Measurements from ENCODE around the gene FCAR.

Gene FCAR

GRCh38 chr19:54883228-54883627, 9.2 kb downstream of the FCAR start:
- no peak overlapping the region for H3K27ac ChIP-seq (replicated peaks; ENCODE audit: low read length)
- H3K4me1 ChIP-seq (ENCODE audit: control insufficient read depth in 2 of 2, insufficient read depth in 1 of 2, low read depth in 1 of 2, low read length in 2 of 2): no peaks in the 10 kb centered on the region
- no peak overlapping the region for H4K8ac ChIP-seq (ENCODE audit: low read depth, low read length)
- no peaks in the 10 kb centered on the region for H3K36me3 ChIP-seq (replicated peaks in 1 of 2; ENCODE audit: control insufficient read depth in 2 of 2, insufficient read depth in 2 of 2, low read length in 2 of 2)
- H3K79me1 ChIP-seq (ENCODE audit: low read depth, low read length): peaks cover 2% of the 10 kb centered on the region
- H3K4me3 ChIP-seq (ENCODE audit: low read length in 2 of 2): no peak overlapping the region
- no peak overlapping the region for H4K91ac ChIP-seq (ENCODE audit: low read depth, low read length, poor library complexity)
- peaks cover 0 to 2% of the 10 kb centered on the region in 2 donors for H3K9me3 ChIP-seq (replicated peaks in 1 of 2; ENCODE audit: control insufficient read depth in 2 of 2, insufficient read depth in 1 of 2, low read depth in 1 of 2, low read length in 2 of 2)
- peak overlapping the region; percentile 46 for H2AK5ac ChIP-seq (ENCODE audit: low read depth, low read length)
- H2BK12ac ChIP-seq (ENCODE audit: low read length): no peak overlapping the region
- no peak overlapping the region for H3K4ac ChIP-seq (ENCODE audit: low read length)
- no peak for DNase-seq (ENCODE audit: low spot score)
- peak overlapping the region; percentile 20 for H3K23ac ChIP-seq (ENCODE audit: low read depth, low read length, poor library complexity)
- no peak overlapping the region for H2AFZ ChIP-seq (ENCODE audit: low read length)
- H2BK5ac ChIP-seq (ENCODE audit: low read length): peak overlapping the region; percentile 24
- H3K27me3 ChIP-seq (ENCODE audit: control insufficient read depth in 3 of 3, insufficient read depth in 3 of 3, low read depth in 1 of 3, low read length in 3 of 3): peaks cover 0 to 7% (median 2%) of the 10 kb centered on the region in 3 experiments
- H2BK15ac ChIP-seq (ENCODE audit: low read length): peak overlapping the region; percentile 67
- peak overlapping the region; percentile 77 for H3K9ac ChIP-seq (ENCODE audit: low read depth, low read length, poor library complexity)
- peak overlapping the region; percentile 71 for H3K14ac ChIP-seq (ENCODE audit: low read length)
- H2BK120ac ChIP-seq (ENCODE audit: low read depth, low read length): no peak overlapping the region
- H3K4me2 ChIP-seq (ENCODE audit: insufficient read depth, low read length, poor library complexity, severe bottlenecking): no peak overlapping the region
- no CpG with 5 or more reads among the region's 9 CpGs for WGBS, 2 donors (ENCODE audit: extremely low coverage in 2 of 2, insufficient read length in 2 of 2, insufficient replicate concordance in 1 of 2)
- peak overlapping the region; percentile 76 for H3K18ac ChIP-seq (ENCODE audit: low read length)

- Histone ChIP-seq H3K4me1 (ENCODE audit: control insufficient read depth in 2 of 2, insufficient read depth in 1 of 2, low read depth in 1 of 2, low read length in 2 of 2) (no peaks in the 10 kb centered on the region), H3K27ac (replicated peaks; ENCODE audit: low read length) (no peak overlapping the region), H4K91ac (ENCODE audit: low read depth, low read length, poor library complexity) (no peak overlapping the region)
Measured at GRCh38 chr19:54888239-54888638, 14.2 kb downstream of the FCAR start.

GRCh38 chr19:54889566-54889965, 15.5 kb downstream of the FCAR start:
- no CpG with 5 or more reads among the region's 11 CpGs for WGBS, 2 donors (ENCODE audit: extremely low coverage in 2 of 2, insufficient read length in 2 of 2, insufficient replicate concordance in 1 of 2)
- H2BK5ac ChIP-seq (ENCODE audit: low read length): no peak overlapping the region
- H2AFZ ChIP-seq (ENCODE audit: low read length): no peak overlapping the region
- no peak overlapping the region for H3K23ac ChIP-seq (ENCODE audit: low read depth, low read length, poor library complexity)
- no peak overlapping the region for H2BK15ac ChIP-seq (ENCODE audit: low read length)
- no peak overlapping the region for H3K4me3 ChIP-seq (ENCODE audit: low read length in 2 of 2)
- H3K9me3 ChIP-seq (replicated peaks in 1 of 2; ENCODE audit: control insufficient read depth in 2 of 2, insufficient read depth in 1 of 2, low read depth in 1 of 2, low read length in 2 of 2): no peaks in the 10 kb centered on the region
- no peak overlapping the region for H4K8ac ChIP-seq (ENCODE audit: low read depth, low read length)
- no peak overlapping the region for H3K9ac ChIP-seq (ENCODE audit: low read depth, low read length, poor library complexity)
- no peak for DNase-seq (ENCODE audit: low spot score)
- H2AK5ac ChIP-seq (ENCODE audit: low read depth, low read length): peak overlapping the region; percentile 47
- peaks cover 0 to 2% (median 1%) of the 10 kb centered on the region in 3 experiments for H3K27me3 ChIP-seq (ENCODE audit: control insufficient read depth in 3 of 3, insufficient read depth in 3 of 3, low read depth in 1 of 3, low read length in 3 of 3)
- no peak overlapping the region for H3K4ac ChIP-seq (ENCODE audit: low read length)
- H4K91ac ChIP-seq (ENCODE audit: low read depth, low read length, poor library complexity): no peak overlapping the region
- no peak overlapping the region for H2BK12ac ChIP-seq (ENCODE audit: low read length)
- H3K27ac ChIP-seq (replicated peaks; ENCODE audit: low read length): no peak overlapping the region
- H3K4me2 ChIP-seq (ENCODE audit: insufficient read depth, low read length, poor library complexity, severe bottlenecking): no peak overlapping the region
- no peaks in the 10 kb centered on the region for H3K4me1 ChIP-seq (ENCODE audit: control insufficient read depth in 2 of 2, insufficient read depth in 1 of 2, low read depth in 1 of 2, low read length in 2 of 2)
- peak overlapping the region; percentile 45 for H3K18ac ChIP-seq (ENCODE audit: low read length)
- no peak overlapping the region for H2BK120ac ChIP-seq (ENCODE audit: low read depth, low read length)
- H3K36me3 ChIP-seq (replicated peaks in 1 of 2; ENCODE audit: control insufficient read depth in 2 of 2, insufficient read depth in 2 of 2, low read length in 2 of 2): no peaks in the 10 kb centered on the region
- no peak overlapping the region for H3K14ac ChIP-seq (ENCODE audit: low read length)
- H3K79me1 ChIP-seq (ENCODE audit: low read depth, low read length): no peaks in the 10 kb centered on the region

More at GRCh38 chr19:54888239-54888638, 14.2 kb downstream of the FCAR start:
- Histone ChIP-seq H3K36me3 (replicated peaks in 1 of 2; ENCODE audit: control insufficient read depth in 2 of 2, insufficient read depth in 2 of 2, low read length in 2 of 2) (no peaks in the 10 kb centered on the region), H2BK5ac (ENCODE audit: low read length) (no peak overlapping the region), H2BK120ac (ENCODE audit: low read depth, low read length) (no peak overlapping the region), H3K4me2 (ENCODE audit: insufficient read depth, low read length, poor library complexity, severe bottlenecking) (no peak overlapping the region), H3K9ac (ENCODE audit: low read depth, low read length, poor library complexity) (no peak overlapping the region), H3K9me3 (replicated peaks in 1 of 2; ENCODE audit: control insufficient read depth in 2 of 2, insufficient read depth in 1 of 2, low read depth in 1 of 2, low read length in 2 of 2) (peaks cover 0 to 2% of the 10 kb centered on the region in 2 donors), H2BK12ac (ENCODE audit: low read length) (no peak overlapping the region), H3K23ac (ENCODE audit: low read depth, low read length, poor library complexity) (no peak overlapping the region), H3K18ac (ENCODE audit: low read length) (no peak overlapping the region), H3K4ac (ENCODE audit: low read length) (no peak overlapping the region), H2BK15ac (ENCODE audit: low read length) (no peak overlapping the region), H3K14ac (ENCODE audit: low read length) (no peak overlapping the region), H2AFZ (ENCODE audit: low read length) (no peak overlapping the region), H4K8ac (ENCODE audit: low read depth, low read length) (no peak overlapping the region), H3K4me3 (ENCODE audit: low read length in 2 of 2) (no peak overlapping the region), H2AK5ac (ENCODE audit: low read depth, low read length) (no peak overlapping the region), H3K79me1 (ENCODE audit: low read depth, low read length) (peaks cover 2% of the 10 kb centered on the region), H3K27me3 (ENCODE audit: control insufficient read depth in 3 of 3, insufficient read depth in 3 of 3, low read depth in 1 of 3, low read length in 3 of 3) (peaks cover 0 to 1% (median under 1%) of the 10 kb centered on the region in 3 experiments)
- WGBS, 2 donors (ENCODE audit: extremely low coverage in 2 of 2, insufficient read length in 2 of 2, insufficient replicate concordance in 1 of 2): no CpG with 5 or more reads among the region's 10 CpGs
- DNase-seq (ENCODE audit: low spot score): no peak

DNA sequence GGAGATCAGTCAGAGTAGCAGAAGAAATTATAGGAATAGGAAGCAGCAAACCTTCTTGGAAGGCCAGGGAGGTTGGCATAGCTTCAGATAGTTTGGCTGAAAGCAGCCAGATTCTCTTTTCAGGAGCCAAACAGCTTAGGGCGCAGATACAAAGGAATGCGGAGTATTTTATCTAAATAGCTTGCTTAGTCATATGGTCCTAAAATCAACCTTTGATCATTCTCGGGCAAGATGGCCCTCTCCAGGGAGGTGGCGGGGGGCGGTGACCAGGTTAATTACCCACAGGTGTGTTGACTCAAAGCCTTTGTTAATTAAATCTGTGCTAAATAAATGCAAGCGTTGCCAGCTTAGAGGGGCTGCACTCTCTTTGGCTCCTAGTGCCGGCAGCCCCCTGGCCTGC, 19.4 kb downstream of the FCAR start:
- Histone ChIP-seq H3K4ac (ENCODE audit: low read length) (no peak overlapping the region), H3K4me1 (ENCODE audit: control insufficient read depth in 2 of 2, insufficient read depth in 1 of 2, low read depth in 1 of 2, low read length in 2 of 2) (no peaks in the 10 kb centered on the region), H3K9ac (ENCODE audit: low read depth, low read length, poor library complexity) (no peak overlapping the region), H3K9me3 (replicated peaks in 1 of 2; ENCODE audit: control insufficient read depth in 2 of 2, insufficient read depth in 1 of 2, low read depth in 1 of 2, low read length in 2 of 2) (no peaks in the 10 kb centered on the region), H3K36me3 (replicated peaks in 1 of 2; ENCODE audit: control insufficient read depth in 2 of 2, insufficient read depth in 2 of 2, low read length in 2 of 2) (no peaks in the 10 kb centered on the region), H2BK15ac (ENCODE audit: low read length) (no peak overlapping the region), H2AK5ac (ENCODE audit: low read depth, low read length) (no peak overlapping the region), H2BK120ac (ENCODE audit: low read depth, low read length) (no peak overlapping the region), H3K79me1 (ENCODE audit: low read depth, low read length) (no peaks in the 10 kb centered on the region), H3K27me3 (ENCODE audit: control insufficient read depth in 3 of 3, insufficient read depth in 3 of 3, low read depth in 1 of 3, low read length in 3 of 3) (peaks cover 0 to 6% (median 1%) of the 10 kb centered on the region in 3 experiments), H3K14ac (ENCODE audit: low read length) (no peak overlapping the region), H3K23ac (ENCODE audit: low read depth, low read length, poor library complexity) (no peak overlapping the region), H3K4me3 (ENCODE audit: low read length in 2 of 2) (no peak overlapping the region), H2BK5ac (ENCODE audit: low read length) (no peak overlapping the region), H3K4me2 (ENCODE audit: insufficient read depth, low read length, poor library complexity, severe bottlenecking) (no peak overlapping the region), H3K18ac (ENCODE audit: low read length) (no peak overlapping the region), H3K27ac (replicated peaks; ENCODE audit: low read length) (no peak overlapping the region), H2AFZ (ENCODE audit: low read length) (no peak overlapping the region), H4K8ac (ENCODE audit: low read depth, low read length) (no peak overlapping the region), H4K91ac (ENCODE audit: low read depth, low read length, poor library complexity) (no peak overlapping the region), H2BK12ac (ENCODE audit: low read length) (no peak overlapping the region)
- WGBS, 2 donors (ENCODE audit: extremely low coverage in 2 of 2, insufficient read length in 2 of 2, insufficient replicate concordance in 1 of 2): no CpG with 5 or more reads among the region's 7 CpGs
- no peak for DNase-seq (ENCODE audit: low spot score)
